SIG-M5 (cell line): Measurements from ENCODE around the gene ACAP2.
"Not testable (repeated sequence)": the region's sequence is repeated elsewhere in the genome, so short reads cannot be mapped to it uniquely, and the experiment has no call there.

ENCODE experiments used
- DNase-seq: peaks from one replicate; lab custom pipeline; 2025; lab: John Stamatoyannopoulos, UW

The ACAP2 gene, protein sequence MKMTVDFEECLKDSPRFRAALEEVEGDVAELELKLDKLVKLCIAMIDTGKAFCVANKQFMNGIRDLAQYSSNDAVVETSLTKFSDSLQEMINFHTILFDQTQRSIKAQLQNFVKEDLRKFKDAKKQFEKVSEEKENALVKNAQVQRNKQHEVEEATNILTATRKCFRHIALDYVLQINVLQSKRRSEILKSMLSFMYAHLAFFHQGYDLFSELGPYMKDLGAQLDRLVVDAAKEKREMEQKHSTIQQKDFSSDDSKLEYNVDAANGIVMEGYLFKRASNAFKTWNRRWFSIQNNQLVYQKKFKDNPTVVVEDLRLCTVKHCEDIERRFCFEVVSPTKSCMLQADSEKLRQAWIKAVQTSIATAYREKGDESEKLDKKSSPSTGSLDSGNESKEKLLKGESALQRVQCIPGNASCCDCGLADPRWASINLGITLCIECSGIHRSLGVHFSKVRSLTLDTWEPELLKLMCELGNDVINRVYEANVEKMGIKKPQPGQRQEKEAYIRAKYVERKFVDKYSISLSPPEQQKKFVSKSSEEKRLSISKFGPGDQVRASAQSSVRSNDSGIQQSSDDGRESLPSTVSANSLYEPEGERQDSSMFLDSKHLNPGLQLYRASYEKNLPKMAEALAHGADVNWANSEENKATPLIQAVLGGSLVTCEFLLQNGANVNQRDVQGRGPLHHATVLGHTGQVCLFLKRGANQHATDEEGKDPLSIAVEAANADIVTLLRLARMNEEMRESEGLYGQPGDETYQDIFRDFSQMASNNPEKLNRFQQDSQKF

DNA sequence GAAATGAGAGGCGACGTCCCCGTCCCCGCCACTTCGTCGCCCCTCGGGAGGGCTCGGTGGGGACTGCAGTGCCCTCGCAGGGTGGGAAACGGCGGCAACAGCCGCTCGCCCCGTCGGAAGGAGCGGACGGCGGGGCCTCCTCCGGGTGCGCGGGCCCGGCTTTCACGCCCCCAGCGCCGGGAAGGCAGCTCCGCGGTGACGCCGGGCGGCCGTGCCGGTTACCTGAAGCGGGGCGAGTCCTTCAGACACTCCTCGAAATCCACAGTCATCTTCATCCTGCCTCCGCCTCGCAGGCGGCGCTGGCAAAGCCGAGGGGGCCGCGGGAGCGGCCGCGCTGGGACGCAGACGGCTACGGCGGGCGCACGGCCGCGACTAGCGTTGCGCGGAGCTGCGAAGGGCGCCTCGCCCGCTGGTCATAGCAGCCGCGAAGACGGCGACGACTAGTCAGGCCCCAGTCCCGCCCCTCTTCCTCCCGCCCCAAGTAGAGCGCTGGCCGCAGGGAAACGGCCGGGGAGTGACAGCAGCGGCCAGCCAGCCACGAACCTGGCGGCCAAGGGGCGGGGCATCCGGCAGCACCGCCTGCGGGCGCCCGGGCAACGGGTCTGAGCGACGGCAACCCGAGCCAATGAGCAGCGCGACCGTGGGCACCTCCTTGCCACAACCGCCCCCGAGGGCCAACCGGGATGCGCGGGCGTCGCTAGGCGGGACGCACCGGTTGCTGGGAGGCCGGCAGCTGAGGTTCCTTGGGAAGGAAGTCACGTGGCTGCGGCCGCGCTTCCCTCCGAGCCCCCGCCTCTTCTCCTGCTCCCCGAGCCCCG lies at the start of gene ACAP2:
Gene ACAP2, minus strand, starts transcription at position 448 of the 818 bp plus-strand sequence. Its CDS starts 173 bp downstream, at position 275.
- peak; percentile 93 for DNase-seq

DNA sequence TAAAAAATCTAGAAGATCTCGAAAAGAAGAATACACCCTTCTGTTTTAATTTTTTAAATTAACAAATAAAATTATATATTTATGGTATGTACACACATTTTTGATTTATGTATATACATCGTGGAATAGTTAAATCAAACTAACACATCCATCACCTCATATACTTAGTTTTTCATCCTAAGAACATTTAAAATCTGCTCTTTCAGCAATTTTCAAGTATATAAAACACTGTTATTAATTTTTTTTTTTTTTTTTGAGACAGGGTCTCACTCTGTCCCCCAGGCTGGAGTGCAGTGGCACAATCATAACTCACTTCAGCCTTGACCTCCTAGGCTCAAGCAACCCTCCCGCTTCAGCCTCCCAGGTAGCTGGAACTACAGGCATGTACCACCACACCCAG lies 32.8 kb upstream of the ACAP2 start:
- DNase-seq, result no peak

DNA sequence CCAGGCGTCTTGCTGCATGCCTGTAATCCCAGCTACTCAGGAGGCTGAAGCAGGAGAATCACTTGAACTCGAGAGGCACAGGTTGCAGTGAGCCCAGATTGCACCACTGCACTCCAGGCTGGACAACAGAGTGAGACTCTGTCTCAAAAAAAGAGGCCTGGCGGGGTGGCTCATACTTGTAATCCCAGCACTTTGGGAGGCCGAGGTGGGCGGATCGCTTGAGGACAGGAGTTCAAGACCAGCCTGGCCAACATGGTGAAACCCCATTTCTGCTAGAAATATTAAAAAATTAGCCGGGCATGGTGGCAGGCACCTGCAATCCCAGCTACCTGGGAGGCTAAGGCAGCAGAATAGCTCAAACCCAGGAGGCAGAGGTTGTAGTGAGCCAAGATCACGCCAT lies 32.3 kb upstream of the ACAP2 start:
- not testable (repeated sequence) for DNase-seq

DNA sequence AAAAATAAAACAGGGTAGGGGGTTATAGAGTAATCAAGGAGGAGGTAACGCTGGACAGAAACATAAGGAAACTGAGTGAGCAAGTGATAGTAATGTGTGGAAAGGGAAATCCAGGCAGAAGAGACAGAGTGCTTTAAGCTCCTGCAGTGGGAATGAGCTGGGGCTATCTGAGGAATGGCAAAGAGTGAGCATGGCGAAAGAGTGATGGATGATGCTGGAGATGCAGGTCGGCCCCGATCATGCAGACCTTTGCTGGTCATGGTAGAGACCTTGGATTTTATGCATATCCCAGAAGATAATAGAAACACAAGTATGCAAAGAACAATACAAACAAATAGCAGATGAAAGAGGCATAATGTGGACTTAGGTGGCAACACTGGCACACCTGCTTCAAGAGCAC lies 26.0 kb upstream of the ACAP2 start:
- no peak for DNase-seq

DNA sequence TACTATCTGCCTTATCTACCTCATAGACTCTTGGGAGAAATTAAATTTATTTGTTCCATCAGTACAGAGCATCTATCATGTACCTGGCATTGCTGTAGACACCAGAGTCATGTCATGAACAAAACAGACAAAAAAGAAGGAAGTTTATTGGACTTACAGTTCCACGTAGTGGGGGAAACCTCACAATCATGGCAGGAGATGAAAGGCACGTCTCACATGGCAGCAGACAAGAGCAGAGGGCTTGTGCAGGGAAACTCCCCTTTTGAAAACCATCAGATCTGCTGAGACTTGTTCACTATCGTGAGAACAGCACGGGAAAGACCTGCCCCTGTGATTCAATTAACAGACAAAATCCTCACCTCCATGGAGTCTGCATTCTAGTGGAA lies 25.6 kb upstream of the ACAP2 start:
- no peak for DNase-seq

DNA sequence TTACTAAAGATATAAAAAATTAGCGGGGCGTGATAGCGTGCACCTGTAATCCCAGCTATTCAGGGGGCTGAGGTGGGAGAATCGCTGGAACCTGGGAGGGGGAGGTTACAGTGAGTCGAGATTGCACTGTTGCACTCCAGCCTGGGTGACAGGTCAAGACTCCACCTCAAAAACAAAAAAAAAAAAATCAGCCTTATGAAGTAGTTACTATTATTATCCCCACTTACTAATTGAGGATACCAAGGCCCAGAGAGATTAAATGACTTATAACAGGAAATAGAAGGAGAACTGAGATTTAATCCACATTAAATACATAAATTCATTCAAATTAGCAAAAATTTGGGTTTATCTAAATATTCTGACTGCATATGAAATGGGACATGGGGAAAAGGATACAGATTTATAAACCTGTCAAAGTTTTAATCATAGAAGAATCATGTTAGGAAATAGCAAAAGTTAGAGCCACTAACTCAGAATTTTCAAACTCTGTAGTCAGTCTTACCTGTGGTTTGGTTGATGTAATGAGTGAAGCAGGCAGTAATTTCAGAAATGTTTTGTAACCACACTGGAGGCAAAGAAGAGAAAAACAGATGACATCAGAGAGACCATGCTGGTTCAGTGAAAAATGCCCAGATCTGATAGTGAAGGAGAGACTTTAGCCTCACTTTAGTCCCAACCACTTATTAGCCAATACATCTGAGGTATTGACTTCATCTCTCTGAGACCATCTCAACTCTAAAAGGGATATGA lies 25.0 kb upstream of the ACAP2 start:
- DNase-seq, result no peak

DNA sequence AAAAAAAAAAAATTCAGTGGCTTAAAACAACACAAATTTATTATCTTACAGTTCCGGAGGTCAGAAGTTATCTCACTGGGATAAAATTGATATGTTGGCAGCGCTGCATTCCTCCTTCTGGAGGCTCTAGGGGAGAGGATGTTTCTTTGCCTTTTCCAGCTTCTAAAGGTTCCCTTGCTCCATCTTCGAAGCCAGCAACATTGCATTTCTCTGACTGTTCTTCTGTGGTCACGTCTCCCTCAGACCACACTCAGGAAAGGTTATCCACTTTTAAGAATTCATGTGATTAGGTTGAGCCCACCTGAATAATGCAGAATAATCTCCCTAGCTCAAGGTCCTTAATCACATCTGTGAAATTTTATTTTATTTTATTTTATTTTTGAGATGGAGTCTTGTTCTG lies 23.4 kb upstream of the ACAP2 start:
- no peak for DNase-seq

DNA sequence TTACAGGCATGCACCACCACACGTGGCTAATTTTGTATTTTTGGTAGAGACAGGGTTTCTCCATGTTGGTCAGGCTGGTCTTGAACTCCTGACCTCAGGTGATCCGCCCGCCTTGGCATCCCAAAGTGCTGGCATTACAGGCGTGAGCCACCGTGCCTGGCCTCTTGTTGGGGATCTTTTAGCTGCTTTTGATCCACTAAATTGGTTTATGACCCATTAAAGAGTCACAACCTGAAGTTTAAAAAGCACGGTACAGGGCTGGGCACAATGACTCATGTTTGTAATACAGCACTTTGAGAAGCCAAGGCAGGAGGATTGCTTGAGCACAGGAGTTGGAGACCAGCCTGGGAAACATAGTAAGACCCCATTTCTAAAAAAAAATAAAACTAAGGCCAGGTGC lies 20.1 kb upstream of the ACAP2 start:
- DNase-seq, result not testable (repeated sequence)

DNA sequence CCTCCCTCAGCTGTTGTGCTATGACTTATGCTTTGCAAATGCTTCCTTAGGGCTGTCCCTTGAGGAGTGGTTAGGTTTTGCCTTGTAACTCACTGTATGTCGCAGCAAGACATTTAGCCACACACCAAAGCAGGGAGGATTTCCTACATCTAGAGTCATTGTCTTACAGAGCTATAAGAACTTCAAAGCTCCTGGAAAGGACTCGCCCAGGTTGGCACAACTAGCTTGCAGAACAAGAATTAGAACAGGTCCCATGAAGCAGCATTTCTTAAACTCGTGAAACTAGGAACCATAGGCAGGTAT lies 19.4 kb upstream of the ACAP2 start:
- no peak for DNase-seq

DNA sequence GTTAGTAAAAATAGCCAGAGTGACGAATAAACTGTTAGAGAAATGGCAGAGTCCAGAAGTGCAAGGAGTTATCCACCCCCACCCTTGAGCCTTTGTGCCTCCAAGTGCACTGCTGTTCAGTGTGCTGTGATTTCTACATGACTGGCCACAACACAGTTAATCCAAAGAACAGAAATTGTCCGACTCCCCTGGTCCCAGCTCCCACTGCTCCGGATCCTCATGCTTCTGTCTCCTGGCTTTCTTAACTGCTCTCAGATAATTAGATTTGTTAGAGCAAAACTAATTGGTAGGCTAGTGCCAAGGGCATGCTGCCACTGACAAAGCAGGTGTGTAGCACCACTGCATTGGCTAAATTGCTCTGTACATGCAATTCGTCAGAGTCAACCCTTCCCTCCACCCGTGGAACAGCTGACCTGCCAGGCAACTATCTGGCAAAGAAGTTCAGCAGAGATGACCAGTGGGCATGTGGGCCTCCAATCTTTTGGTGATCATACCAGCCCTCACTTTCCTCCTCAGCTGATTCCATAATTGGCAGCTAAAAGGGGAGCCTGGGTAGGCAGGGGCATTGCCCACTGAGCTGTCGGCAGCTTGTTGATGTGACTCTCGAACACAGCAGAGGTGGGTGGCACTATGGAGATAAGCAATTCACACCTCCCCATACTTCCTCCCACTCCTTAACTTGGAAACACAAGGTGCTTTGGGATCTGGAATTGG lies 18.9 kb upstream of the ACAP2 start:
- DNase-seq, result no peak

DNA sequence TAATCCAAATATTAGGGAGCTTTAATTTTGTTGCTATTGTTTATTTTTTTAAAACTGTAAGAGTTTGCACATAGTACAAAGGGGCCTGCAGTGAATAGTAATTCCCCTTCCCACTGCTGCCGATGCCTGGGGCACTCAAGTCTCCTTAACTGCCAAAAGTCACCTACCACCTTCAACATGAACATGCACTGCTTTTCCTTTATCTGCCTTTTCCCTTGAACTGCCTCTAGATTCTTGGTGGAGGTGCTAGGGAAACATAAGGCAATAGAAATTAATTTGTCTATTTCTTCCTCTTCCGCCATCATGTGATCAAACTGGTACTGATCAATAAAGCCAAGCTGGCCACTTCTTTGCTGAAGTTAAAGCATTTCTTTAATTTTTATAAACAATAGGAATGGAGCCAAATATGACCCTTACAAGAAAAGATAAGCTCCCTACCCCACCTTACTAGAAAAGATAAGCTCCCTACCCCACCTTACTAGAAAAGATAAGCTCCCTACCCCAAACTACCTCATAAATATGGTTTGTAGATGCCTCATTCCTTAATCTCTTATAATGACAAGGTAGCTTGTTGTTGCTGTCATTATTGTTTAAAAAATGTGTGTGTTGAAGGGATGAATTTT lies 17.4 kb upstream of the ACAP2 start:
- no peak for DNase-seq

DNA sequence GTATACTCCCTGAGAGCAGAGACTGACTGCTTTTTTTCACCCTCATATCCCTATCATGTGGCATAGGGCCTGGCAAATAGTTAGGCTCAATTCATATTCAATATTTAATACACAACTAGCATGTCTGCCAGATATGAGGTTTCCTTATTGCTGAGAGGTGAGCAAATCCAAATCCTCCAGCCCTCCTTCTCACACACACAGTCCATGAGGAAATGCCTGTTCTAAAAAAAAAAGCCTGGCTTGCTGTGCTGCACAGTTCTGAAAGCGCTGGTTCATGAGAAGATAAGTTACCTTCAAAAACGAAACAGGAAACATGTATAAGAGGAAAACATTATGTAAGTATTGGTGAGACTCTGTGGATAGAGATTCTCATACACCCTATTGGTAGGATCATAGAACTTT lies 15.5 kb upstream of the ACAP2 start:
- peak; percentile 72 for DNase-seq

DNA sequence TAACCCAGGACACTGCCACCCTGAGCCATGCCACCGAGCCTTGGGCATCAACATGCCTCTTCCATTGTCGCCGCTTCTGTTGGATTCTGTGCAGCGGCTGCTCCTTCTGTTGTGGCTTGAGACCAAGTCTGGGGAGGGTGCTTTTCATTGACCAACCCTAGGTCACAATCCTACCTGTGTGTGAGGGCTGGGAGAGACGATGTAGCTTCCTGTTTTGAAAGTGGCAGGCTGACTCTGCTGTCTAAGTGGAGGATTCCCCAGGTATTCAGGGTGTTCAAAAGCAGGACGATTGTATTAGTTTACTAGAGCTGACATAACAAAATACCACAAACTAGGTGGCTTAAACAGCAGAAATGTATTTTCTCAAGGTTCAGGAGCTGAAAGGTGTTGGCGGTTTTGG lies 13.0 kb upstream of the ACAP2 start:
- no peak for DNase-seq

DNA sequence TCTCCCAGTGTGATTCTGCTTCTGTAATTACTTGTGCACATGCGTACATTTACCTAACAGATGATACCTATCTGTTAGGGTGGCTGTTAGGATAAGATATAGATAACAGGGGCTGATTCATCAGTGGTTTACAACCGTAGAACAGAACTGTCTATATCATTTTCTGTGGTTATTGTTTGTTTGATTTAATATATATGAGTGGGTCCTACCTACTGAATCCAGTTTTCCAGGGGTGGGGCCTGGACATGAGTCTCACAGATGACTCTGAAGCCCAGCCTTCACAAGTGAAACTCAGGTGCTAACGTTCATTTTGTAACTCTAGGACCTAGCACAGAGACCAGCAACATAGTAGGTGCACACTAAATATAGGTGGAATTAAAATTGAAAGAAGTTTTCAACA lies 10.4 kb upstream of the ACAP2 start:
- no peak for DNase-seq

DNA sequence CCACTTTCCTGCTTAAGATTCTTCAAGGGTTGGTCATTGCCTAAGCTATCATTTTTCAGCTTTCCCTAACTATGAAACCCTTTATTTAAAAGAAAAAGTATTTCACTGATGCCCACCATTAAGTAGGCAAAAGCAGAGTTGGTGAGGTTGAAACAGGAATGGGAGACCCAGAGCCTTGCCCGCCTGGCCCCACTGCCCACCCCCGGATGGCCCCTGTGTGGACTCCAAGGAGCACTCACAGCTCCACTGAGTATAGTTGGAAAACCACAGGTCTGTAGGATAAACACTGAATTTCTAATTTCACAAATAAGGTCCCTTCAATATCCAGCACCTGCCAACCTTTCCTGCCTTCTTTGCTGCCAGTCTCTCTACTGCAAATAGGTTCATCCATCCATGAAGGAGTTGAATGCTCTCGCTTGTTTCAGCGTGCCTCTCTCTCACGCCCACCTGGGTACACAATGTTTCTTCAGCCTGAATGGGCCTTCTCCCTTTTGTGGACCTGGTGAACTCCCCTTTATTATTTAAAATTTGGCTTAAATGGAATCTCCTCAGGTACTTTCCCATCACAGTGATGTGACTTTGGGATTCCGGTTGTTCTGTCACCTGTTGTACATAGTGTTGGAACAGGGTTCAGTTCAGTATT lies 8.7 kb upstream of the ACAP2 start:
- DNase-seq, result no peak

DNA sequence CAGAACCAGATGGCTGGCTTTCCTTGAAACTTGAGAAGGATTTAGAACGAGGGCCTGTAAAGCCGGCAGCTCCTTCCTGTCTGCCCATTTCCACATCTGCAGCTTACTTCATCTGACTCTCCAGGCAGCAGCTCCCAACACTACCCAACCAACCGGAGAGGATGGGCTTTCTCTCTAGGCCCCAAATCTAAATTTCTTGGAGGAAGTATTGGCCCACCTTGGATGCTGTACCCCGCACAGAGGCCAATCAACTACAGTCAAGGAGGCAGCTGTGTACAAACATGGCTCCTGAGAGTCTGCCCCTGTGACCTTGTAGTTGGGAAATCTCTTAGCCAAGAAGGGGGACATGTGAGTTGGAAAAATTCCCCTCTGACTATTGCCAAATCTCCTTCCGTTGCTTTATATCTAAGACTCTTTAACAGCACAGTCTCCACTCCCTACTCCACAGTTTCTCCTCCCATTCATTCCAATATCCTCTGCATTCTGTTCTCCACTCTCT lies 8.0 kb upstream of the ACAP2 start:
- no peak for DNase-seq

DNA sequence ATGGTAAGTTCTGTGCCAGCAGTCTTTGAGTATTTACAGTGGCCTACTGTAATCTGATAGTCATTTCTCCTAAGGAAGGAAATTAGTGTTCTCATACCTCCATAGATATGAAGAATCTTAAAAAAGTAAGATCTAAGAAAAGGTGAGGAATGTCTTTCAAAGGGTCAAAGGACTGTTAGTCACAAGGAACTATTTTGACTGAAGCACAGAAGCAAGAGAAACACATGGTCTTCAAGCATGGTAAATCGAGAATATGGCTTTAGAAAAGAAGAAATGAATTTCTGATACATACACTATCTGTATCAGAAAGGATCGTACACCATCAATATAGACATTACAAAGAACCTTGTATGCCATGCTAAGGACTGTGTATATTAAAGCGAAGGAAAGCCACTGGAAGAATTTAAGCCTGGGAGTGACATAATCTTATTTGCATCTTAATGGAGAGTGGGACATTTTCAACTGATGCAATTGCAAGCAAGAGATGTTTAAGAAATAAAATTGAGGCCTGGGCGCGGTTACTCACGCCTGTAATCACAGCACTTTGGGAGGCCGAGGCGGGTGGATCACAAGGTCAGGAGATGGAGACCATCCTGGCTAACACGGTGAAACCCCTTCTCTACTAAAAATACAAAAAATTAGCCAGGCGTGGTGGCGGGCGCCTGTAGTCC lies 5.5 kb upstream of the ACAP2 start:
- no peak for DNase-seq

DNA sequence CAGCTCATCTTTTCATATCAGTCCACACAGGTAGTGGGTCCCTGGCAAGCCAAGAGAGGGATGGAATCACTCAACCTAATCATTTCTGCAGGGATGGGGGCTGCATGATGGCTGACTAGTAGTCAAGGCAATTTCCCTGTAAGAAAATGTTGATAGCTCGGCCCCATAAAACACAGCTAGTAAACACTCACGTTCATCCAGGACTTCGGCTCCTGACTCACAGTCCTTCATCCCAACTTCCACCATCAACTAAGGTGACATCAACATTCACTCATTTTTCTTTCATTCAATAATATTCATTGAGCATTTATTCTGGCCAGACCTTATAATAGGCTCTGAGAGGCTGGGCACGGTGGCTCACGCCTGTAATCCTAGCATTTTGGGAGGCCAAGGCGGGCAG lies 4.4 kb upstream of the ACAP2 start:
- no peak for DNase-seq

DNA sequence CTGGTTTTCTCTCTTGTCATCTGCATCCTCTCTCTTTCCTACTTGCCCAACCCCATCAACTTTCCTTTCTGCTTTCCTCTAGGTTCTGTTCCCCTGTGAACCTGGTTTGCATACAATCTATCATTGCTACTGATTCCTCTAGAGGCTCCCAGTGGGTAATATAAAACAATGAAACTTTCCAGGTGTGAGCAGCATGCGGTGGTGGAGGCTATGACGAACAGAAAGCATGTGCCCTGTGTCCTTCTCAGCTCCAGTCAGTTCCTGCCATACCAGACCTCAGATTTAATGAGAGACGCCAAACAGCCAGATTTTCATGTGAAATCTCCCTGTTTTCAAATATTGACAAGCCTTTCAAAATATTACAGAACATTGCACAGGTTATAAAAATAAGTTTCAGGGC lies 3.5 kb upstream of the ACAP2 start:
- DNase-seq, result no peak

DNA sequence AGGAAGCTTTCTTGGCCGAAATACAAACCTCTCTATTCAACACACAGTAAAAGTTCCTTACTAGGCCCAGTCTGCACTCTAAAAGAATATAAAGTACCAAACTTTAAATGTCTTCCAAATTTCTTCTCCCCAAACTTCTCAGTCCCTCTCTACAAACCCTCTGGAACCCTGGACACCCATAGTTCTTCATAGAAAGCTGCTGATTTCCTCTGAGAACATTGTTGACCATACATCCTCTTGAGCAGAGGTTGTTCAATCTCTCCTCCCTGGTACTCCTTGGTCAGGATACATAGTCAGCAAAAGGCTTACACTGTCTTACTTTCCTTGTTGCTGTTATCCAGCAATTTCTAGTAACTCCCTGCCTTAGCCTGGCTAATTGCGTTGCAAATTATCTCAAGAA lies 3.1 kb upstream of the ACAP2 start:
- DNase-seq, result no peak
